Activated T-cell treated with anti-CD3 and anti-CD28 coated beads for 1 hour (primary cell): ENCODE measurements around the gene LMX1B.
"Not testable (repeated sequence)": the region's sequence is repeated elsewhere in the genome, so short reads cannot be mapped to it uniquely, and the experiment has no call there.

ENCODE experiments used
- DNase-seq: peaks from one replicate; pipeline ENCODE4 v3.0.0-alpha.2; 2020; ENCODE audit warnings: low read depth

Gene LMX1B

GRCh38 chr9:126708178-126708577 lies 94.5 kb downstream of the LMX1B start:
- no peak for DNase-seq

GRCh38 chr9:126709241-126709640 lies 95.5 kb downstream of the LMX1B start:
- no peak for DNase-seq

GRCh38 chr9:126715382-126715781 lies 101.7 kb downstream of the LMX1B start:
- DNase-seq, result no peak

- DNase-seq, result not testable (repeated sequence)
These were observed 103.7 kb downstream of the LMX1B start for GRCh38 chr9:126717441-126717840.

GRCh38 chr9:126719618-126720031 lies 105.9 kb downstream of the LMX1B start:
- DNase-seq, result peak; percentile 80

GRCh38 chr9:126720036-126720435 lies 106.3 kb downstream of the LMX1B start:
- no peak for DNase-seq

GRCh38 chr9:126720661-126721563 lies 107.2 kb downstream of the LMX1B start:
- no peak for DNase-seq

GRCh38 chr9:126721564-126721981 lies 107.8 kb downstream of the LMX1B start:
- DNase-seq, result no peak

- peak; percentile 91 for DNase-seq
These were observed 108.7 kb downstream of the LMX1B start for GRCh38 chr9:126722252-126722921.

- DNase-seq, result peak; percentile 65
These were observed 109.4 kb downstream of the LMX1B start for GRCh38 chr9:126722922-126723806.

GRCh38 chr9:126723807-126724172 lies 110.1 kb downstream of the LMX1B start:
- DNase-seq, result no peak

- DNase-seq, result no peak
These were observed 110.5 kb downstream of the LMX1B start for GRCh38 chr9:126724226-126724625.

- not testable (repeated sequence) for DNase-seq
These were observed 111.8 kb downstream of the LMX1B start for GRCh38 chr9:126725485-126725884.

GRCh38 chr9:126728210-126728609 lies 114.5 kb downstream of the LMX1B start:
- DNase-seq, result not testable (repeated sequence)

- DNase-seq, result not testable (repeated sequence)
These were observed 116.9 kb downstream of the LMX1B start for GRCh38 chr9:126730592-126730991.

- no peak for DNase-seq
These were observed 119.3 kb downstream of the LMX1B start for GRCh38 chr9:126733005-126733404.

GRCh38 chr9:126734877-126735276 lies 121.1 kb downstream of the LMX1B start:
- DNase-seq, result no peak

GRCh38 chr9:126735482-126735881 lies 121.8 kb downstream of the LMX1B start:
- DNase-seq, result no peak

GRCh38 chr9:126738553-126738952 lies 124.8 kb downstream of the LMX1B start:
- no peak for DNase-seq

GRCh38 chr9:126743041-126743440 lies 129.3 kb downstream of the LMX1B start:
- no peak for DNase-seq

GRCh38 chr9:126745574-126746411 lies 132.1 kb downstream of the LMX1B start:
- DNase-seq, result no peak
